CD8-positive, alpha-beta memory T cell (primary cell): ENCODE results near the gene CWH43. TPM values are rescaled to one million over a fixed set of nuclear protein-coding genes. Genes with fewer than 3 reads are reported as not detected.
"Not testable (repeated sequence)": the region's sequence is repeated elsewhere in the genome, so short reads cannot be mapped to it uniquely, and the experiment has no call there.

Source experiments
- CTCF ChIA-PET: fragments of 350-600 bp; sonication (Branson Sonifier 250); formaldehyde crosslinking; loops from one replicate; lab custom pipeline; 2021; ENCODE audit warnings: antibody characterized with exemption; lab: Charles Lee
- POLR2A ChIA-PET: fragments of 350-600 bp; sonication (Branson Sonifier 250); formaldehyde crosslinking; loops from one replicate; lab custom pipeline; 2021; ENCODE audit warnings: antibody characterized with exemption; lab: Charles Lee
- DNase-seq, 5 donors: peaks; one replicate each; pipeline versions ENCODE4 v3.0.0 to v3.0.0-alpha.2; 2020 to 2022; ENCODE audit warnings: mixed read lengths in 1 of 5
- H3K27ac ChIP-seq: one replicate; pipeline ENCODE4 v1.7.0; 2013; ENCODE audit warnings: low read depth, mild to moderate bottlenecking, low read length, moderate library complexity
- H3K27me3 ChIP-seq: 2 replicates; pipeline ENCODE4 v1.7.0; 2013; ENCODE audit warnings: low read length, mild to moderate bottlenecking; ENCODE audit not compliant: insufficient read depth, poor library complexity, severe bottlenecking
- H3K36me3 ChIP-seq: 2 replicates; pipeline ENCODE4 v1.7.0; 2013; ENCODE audit warnings: mild to moderate bottlenecking, low read length, moderate library complexity; ENCODE audit not compliant: insufficient read depth
- H3K4me1 ChIP-seq: 2 replicates; pipeline ENCODE4 v1.7.0; 2013; ENCODE audit warnings: mild to moderate bottlenecking, low read length, moderate library complexity; ENCODE audit not compliant: insufficient read depth
- H3K4me3 ChIP-seq: 2 replicates; pipeline ENCODE4 v1.7.0; 2013; ENCODE audit warnings: mild to moderate bottlenecking, low read length
- H3K9me3 ChIP-seq: 2 replicates; pipeline ENCODE4 v1.7.0; 2013; ENCODE audit warnings: mild to moderate bottlenecking, low read length
- H3K27ac Mint-ChIP-seq, 8 donors: one replicate each; pipeline ENCODE4 v1.8.0; 2020 to 2021; ENCODE audit warnings: mixed read lengths in 8 of 8, mild to moderate bottlenecking in 6 of 8, inconsistent platforms in 3 of 8, moderate library complexity in 3 of 8
- H3K27me3 Mint-ChIP-seq, 2 donors: one replicate each; pipeline ENCODE4 v1.8.0; 2020 to 2021; ENCODE audit warnings: mixed read lengths in 2 of 2, mild to moderate bottlenecking in 1 of 2, moderate library complexity in 1 of 2
- H3K36me3 Mint-ChIP-seq, 3 donors: one replicate each; pipeline ENCODE4 v1.8.0; 2020 to 2021; ENCODE audit warnings: mixed read lengths in 3 of 3, inconsistent platforms in 1 of 3, mild to moderate bottlenecking in 1 of 3
- H3K4me1 Mint-ChIP-seq, 3 donors: one replicate each; pipeline ENCODE4 v1.8.0; 2020 to 2021; ENCODE audit warnings: mixed read lengths in 3 of 3, inconsistent platforms in 1 of 3, mild to moderate bottlenecking in 1 of 3
- H3K4me3 Mint-ChIP-seq, 7 donors: one replicate each; pipeline ENCODE4 v1.8.0; 2020 to 2021; ENCODE audit warnings: mixed read lengths in 7 of 7, mild to moderate bottlenecking in 6 of 7, moderate library complexity in 4 of 7, inconsistent platforms in 2 of 7
- H3K9me3 Mint-ChIP-seq, 5 donors: one replicate each; pipeline ENCODE4 v1.8.0; 2020 to 2022; ENCODE audit warnings: mixed read lengths in 5 of 5, mild to moderate bottlenecking in 3 of 5, moderate library complexity in 2 of 5, inconsistent platforms in 1 of 5
- polyA plus RNA-seq: library from polyadenylated mRNA; unstranded; fragments of 300-500 nt; fragmentation: Illumina TruSeq; gene quantifications from one replicate; pipeline ENCODE4 v1.2.3, GENCODE V29; 2021
- total RNA-seq, 2 experiments: library from RNA; stranded (reverse); gene quantifications; one replicate each; pipeline ENCODE4 v1.2.3, GENCODE V29; 2021

CWH43 gene
- total and polyA plus RNA-seq, 3 experiments from 2014 or later: not detected

DNA sequence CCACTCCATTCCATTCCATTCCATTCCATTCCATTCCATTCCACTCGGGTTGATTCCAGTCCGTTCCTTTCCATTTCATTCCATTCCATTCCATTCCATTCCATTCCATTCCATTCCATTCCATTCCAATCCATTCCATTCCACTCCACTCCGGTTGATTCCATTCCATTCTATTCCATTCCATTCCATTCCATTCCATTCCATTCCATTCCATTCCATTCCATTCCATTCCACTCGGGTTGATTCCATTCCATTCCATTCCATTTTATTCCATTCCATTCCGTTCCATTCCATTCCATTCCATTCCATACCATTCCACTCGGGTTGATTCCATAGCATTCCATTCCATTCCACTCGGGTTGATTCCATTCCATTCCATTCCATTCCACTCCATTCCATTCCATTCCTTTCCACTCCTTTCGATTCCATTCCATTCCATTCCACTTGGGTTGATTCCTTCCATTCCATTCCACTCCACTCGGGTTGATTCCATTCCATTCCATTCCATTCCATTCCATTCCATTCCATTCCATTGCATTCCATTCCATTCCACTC is 116.3 kb downstream of the CWH43 start:
- POLR2A ChIA-PET, H3K27ac Mint-ChIP-seq, DNase-seq, CTCF ChIA-PET, H3K4me3 ChIP-seq, H3K36me3 ChIP-seq, H3K27me3 ChIP-seq, H3K4me1 Mint-ChIP-seq, H3K4me1 ChIP-seq, H3K27me3 Mint-ChIP-seq, H3K27ac ChIP-seq, H3K4me3 Mint-ChIP-seq: not testable (repeated sequence)
- H3K36me3 Mint-ChIP-seq: peaks cover 5 to 63% (median 46%) of the 10 kb centered on the region in 3 donors
- H3K9me3 Mint-ChIP-seq: peaks cover 0 to 88% (median 87%) of the 10 kb centered on the region in 5 donors
- H3K9me3 ChIP-seq: peaks cover 27% of the 10 kb centered on the region

DNA sequence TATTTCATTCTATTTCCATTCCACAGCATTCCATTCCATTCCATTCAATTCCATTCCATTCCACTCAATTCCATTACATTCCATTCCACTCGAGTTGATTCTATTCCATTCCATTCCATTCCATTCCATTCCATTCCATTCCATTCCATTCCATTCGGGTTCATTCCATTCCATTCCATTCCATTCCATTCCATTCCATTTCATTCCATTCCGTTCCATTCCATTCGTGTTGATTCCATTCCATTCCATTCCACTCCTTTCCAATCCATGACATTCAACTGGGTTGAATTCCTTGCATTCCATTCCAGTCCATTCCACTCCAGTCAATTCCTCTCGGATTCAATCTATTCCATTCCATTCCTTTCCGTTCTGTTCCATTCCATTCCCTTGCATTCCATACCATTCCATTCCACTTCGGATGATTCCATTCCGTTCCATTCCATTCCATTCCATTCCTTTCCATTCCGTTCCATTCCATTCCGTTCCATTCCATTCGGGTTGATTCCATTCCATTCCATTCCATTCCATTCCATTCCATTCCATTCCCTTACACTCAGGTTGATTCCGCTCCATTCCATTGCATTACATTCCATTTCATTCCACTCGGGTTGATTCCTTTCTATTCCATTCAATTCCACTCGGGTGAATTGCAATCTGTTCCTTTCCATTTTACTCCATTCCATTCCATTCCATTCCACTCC is 117.5 kb downstream of the CWH43 start:
- peaks cover 18% of the 10 kb centered on the region for H3K9me3 ChIP-seq
- H3K27me3 ChIP-seq, H3K27ac ChIP-seq, DNase-seq, CTCF ChIA-PET, H3K4me1 Mint-ChIP-seq, H3K36me3 ChIP-seq, H3K27ac Mint-ChIP-seq, POLR2A ChIA-PET, H3K4me3 Mint-ChIP-seq, H3K27me3 Mint-ChIP-seq, H3K4me3 ChIP-seq, H3K4me1 ChIP-seq: not testable (repeated sequence)
- H3K36me3 Mint-ChIP-seq: peaks cover 7 to 63% (median 43%) of the 10 kb centered on the region in 3 donors
- peaks cover 0 to 88% (median 87%) of the 10 kb centered on the region in 5 donors for H3K9me3 Mint-ChIP-seq

DNA sequence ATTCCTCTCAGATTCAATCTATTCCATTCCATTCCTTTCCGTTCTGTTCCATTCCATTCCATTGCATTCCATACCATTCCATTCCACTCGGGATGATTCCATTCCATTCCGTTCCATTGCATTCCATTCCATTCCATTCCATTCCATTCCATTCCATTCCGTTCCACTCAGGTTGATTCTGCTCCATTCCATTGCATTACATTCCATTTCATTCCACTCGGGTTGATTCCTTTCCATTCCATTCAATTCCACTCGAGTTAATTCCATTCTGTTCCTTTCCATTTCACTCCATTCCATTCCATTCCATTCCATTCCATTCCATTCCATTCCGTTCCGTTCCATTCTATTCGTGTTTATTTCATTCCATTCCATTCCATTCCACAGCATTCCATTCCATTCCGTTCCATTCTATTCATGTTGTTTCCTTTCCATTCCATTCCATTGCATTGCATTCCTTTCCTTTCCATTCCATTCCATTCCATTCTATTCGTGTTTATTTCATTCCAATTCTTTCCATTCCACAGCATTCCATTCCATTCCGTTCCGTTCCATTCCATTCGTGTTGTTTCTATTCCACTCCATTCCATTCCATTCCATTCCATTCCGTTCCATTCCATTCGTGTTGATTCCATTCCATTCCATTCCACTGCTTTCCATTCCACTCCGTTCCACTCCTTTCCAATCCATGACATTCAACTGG is 118.3 kb downstream of the CWH43 start:
- peaks cover 7 to 58% (median 40%) of the 10 kb centered on the region in 3 donors for H3K36me3 Mint-ChIP-seq
- H3K36me3 ChIP-seq, H3K4me1 ChIP-seq, H3K4me1 Mint-ChIP-seq, H3K4me3 Mint-ChIP-seq, H3K27me3 Mint-ChIP-seq, H3K27me3 ChIP-seq, H3K27ac Mint-ChIP-seq, H3K27ac ChIP-seq, CTCF ChIA-PET, DNase-seq, H3K4me3 ChIP-seq, POLR2A ChIA-PET: not testable (repeated sequence)
- peaks cover 0 to 84% (median 82%) of the 10 kb centered on the region in 5 donors for H3K9me3 Mint-ChIP-seq
- H3K9me3 ChIP-seq: peaks cover 12% of the 10 kb centered on the region

DNA sequence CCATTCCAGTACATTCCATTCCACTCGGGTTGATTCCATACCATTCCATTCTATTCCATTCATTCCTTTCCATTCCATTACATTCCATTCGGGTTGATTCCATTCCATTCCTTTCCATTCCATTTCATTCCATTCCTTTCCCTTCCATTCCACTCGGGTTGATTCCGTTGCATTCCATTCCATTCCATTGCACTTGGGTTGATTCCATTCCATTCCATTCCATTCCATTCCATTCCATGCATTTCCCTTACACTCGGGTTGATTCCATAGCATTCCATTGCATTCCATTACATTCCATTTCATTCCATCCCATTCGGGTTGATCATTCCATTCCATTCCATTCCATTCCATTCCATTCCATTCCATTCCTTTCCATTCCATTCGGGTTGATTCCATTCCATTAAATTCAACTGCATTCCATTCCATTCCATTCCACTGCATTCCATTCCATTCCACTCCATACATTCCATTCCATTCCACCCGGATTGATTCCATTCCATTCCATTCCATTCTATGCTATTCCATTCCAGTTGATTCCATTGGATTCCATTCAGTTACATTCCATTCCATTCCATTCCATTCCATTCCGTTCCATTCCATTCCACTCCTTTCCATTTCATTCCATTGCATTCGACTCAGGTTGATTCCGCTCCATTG is 119.3 kb downstream of the CWH43 start:
- H3K36me3 ChIP-seq, H3K4me3 Mint-ChIP-seq, CTCF ChIA-PET, DNase-seq, H3K27ac ChIP-seq, POLR2A ChIA-PET, H3K4me3 ChIP-seq, H3K4me1 Mint-ChIP-seq, H3K27me3 ChIP-seq, H3K27ac Mint-ChIP-seq, H3K27me3 Mint-ChIP-seq, H3K4me1 ChIP-seq: not testable (repeated sequence)
- peaks cover 14% of the 10 kb centered on the region for H3K9me3 ChIP-seq
- peaks cover 0 to 84% (median 82%) of the 10 kb centered on the region in 5 donors for H3K9me3 Mint-ChIP-seq
- peaks cover 7 to 57% (median 39%) of the 10 kb centered on the region in 3 donors for H3K36me3 Mint-ChIP-seq

DNA sequence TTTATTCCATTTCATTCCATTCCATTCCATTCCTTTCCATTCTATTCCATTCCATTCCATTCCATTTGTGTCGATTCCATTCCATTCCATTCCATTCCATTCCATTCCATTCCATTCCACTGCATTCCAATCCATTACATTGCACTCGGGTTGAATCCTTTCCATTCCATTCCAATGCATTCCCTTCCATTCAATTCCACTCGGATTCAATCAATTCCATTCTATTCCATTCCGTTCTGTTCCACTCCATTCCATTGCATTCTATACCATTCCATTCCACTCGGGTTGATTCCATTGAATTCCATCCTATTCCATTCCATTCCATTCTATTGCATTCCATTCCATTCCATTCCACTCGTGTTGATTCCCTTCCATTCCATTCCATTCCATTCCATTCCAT is 121.2 kb downstream of the CWH43 start:
- H3K27ac Mint-ChIP-seq, H3K4me3 ChIP-seq, H3K27me3 Mint-ChIP-seq, DNase-seq, H3K4me3 Mint-ChIP-seq, H3K36me3 ChIP-seq, H3K4me1 ChIP-seq, POLR2A ChIA-PET, H3K27me3 ChIP-seq, H3K4me1 Mint-ChIP-seq, CTCF ChIA-PET, H3K27ac ChIP-seq: not testable (repeated sequence)
- Mint-ChIP-seq H3K36me3 (peaks cover 9 to 61% (median 44%) of the 10 kb centered on the region in 3 donors), H3K9me3 (peaks cover 0 to 92% (median 88%) of the 10 kb centered on the region in 5 donors)
- H3K9me3 ChIP-seq: peaks cover 16% of the 10 kb centered on the region

DNA sequence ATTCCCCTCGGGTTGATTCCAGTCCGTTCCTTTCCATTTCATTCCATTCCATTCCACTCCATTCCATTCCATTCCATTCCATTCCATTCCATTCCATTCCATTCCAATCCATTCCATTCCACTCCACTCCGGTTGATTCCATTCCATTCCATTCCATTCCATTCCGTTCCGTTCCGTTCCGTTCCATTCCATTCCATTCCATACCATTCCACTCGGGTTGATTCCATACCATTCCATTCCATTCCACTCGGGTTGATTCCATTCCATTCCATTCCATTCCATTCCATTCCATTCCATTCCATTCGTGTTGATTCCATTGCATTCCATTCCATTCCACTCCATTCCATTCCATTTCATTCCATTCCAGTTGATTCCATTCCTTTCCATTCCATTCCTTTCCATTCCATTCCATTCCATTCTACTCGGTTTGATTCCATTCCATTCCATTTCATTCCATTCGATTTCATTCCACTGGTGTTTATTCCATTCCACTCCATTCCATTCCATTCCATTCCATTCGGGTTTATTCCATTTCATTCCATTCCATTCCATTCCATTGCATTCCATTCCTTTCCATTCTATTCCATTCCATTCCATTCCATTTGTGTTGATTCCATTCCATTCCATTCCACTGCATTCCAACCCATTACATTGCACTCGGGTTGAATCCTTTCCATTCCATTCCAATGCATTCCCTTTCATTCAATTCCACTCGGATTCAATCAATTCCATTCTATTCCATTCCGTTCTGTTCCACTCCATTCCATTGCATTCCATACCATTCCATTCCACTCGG is 122.3 kb downstream of the CWH43 start:
- H3K27me3 Mint-ChIP-seq, H3K36me3 ChIP-seq, H3K4me3 Mint-ChIP-seq, H3K4me3 ChIP-seq, CTCF ChIA-PET, POLR2A ChIA-PET, H3K4me1 Mint-ChIP-seq, H3K27ac ChIP-seq, H3K27ac Mint-ChIP-seq, H3K4me1 ChIP-seq, H3K27me3 ChIP-seq, DNase-seq: not testable (repeated sequence)
- Mint-ChIP-seq H3K36me3 (peaks cover 7 to 50% (median 39%) of the 10 kb centered on the region in 3 donors), H3K9me3 (peaks cover 0 to 92% (median 88%) of the 10 kb centered on the region in 5 donors)
- H3K9me3 ChIP-seq: peaks cover 20% of the 10 kb centered on the region

DNA sequence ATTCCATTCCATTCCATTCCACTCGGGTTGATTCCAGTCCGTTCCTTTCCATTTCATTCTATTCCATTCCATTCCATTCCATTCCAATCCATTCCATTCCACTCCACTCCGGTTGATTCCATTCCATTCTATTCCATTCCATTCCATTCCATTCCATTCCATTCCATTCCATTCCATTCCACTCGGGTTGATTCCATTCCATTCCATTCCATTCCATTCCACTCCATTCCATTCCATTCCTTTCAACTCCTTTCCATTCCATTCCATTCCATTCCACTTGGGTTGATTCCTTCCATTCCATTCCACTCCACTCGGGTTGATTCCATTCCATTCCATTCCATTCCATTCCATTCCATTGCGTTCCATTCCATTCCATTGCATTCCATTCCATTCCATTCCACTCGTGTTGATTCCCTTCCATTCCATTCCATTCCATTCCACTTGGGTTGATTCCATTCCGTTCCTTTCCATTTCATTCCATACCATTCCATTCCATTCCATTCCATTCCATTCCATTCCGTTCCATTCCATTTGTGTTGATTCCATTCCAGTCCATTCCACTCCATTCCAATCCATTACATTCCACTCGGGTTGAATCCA is 123.6 kb downstream of the CWH43 start:
- H3K36me3 ChIP-seq, DNase-seq: not testable (repeated sequence)
- H3K9me3 Mint-ChIP-seq: peaks cover 0 to 92% (median 85%) of the 10 kb centered on the region in 5 donors

More for the DNA sequence above, 123.6 kb downstream of the CWH43 start:
- H3K4me3 Mint-ChIP-seq, H3K4me1 Mint-ChIP-seq, H3K27me3 ChIP-seq, H3K27me3 Mint-ChIP-seq, H3K27ac Mint-ChIP-seq, H3K4me3 ChIP-seq, CTCF ChIA-PET, POLR2A ChIA-PET, H3K27ac ChIP-seq, H3K4me1 ChIP-seq: not testable (repeated sequence)
- peaks cover 6 to 45% (median 34%) of the 10 kb centered on the region in 3 donors for H3K36me3 Mint-ChIP-seq
- H3K9me3 ChIP-seq: peaks cover 16% of the 10 kb centered on the region
